ENCODE measurements around the gene SLC36A4.
"Not testable (repeated sequence)": the region's sequence is repeated elsewhere in the genome, so short reads cannot be mapped to it uniquely, and the experiment has no call there.

SLC36A4 gene

GRCh38 chr11:93122535-93123235 lies 75.1 kb downstream of the SLC36A4 start:
- DNase-seq = no peak

DNA sequence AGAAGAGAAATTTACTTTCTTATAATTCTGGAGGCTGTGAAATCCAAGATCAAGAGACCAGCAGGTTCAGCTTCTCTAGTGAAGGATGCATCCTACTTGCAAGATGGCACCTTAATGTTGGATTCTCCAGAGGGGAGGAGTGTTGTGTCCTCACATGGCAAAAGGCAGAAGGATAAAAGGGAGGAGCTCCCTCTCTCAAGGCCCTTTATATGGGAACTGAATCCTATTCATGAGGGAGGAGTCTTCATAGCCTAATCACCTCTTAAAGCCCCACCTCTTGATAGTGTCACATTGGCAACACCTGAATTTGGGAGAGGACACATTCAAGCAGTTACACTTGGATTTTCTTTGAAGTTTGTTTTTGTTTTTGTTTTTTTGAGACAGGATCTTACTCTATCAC lies 79.5 kb downstream of the SLC36A4 start:
- no peak for DNase-seq

GRCh38 chr11:93117565-93117964 lies 80.2 kb downstream of the SLC36A4 start:
- no peak for DNase-seq

DNA sequence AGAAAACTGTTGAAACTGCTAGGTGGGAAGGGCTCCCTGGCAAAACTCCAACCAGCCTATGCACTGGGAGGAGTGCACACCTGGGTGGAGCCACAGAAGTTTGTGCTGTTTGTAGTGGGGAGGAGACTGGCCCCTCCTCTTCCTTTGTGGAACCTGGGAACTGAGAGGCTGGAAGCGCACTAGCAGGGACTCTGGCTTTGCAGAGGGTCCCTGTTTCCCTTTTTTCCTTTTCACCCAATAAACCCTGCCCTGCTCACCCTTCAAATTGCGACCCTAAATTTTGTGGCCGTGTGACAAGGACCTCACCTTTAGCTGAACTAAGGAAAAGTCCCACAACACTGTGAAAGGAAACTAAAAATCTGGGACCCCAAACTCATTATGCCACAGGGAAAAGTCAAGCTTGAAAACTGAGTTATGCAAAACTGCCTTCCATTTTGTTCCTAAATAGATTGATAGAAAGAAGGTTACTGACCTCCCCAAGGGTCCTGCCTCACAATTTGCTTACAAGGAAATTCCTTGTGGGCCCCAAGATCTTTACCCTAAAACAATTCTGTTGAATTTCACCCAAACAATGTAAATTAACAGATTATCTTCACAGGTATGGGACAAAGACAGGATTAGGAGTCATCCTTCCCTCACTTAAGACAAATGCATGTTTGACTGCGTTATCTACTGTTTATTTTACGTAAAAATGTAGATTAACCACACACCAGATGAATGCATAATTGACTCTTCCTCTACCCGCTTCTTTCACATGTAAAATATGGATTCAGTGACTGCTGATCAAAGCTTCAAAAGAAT lies 81.0 kb downstream of the SLC36A4 start:
- no peak for DNase-seq

DNA sequence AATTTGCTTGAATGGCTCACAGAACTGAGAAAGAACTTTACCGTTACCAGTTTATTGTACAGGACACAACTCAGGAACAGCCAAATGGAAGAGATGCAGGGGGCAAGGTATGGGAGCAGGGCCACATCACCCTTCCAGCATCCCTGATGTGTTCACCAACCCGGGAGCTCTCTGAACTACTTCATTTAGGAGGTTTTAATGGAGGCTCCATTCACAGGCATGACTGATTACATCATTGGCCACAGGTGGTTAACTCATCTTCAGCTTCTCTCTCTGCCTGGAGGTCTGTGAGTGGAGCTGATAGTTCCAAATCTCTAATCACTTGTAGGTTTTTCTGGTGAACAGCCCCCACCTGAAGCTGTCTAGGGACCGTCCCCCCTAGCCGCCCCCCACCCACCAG lies 83.5 kb downstream of the SLC36A4 start:
- no peak for DNase-seq

DNA sequence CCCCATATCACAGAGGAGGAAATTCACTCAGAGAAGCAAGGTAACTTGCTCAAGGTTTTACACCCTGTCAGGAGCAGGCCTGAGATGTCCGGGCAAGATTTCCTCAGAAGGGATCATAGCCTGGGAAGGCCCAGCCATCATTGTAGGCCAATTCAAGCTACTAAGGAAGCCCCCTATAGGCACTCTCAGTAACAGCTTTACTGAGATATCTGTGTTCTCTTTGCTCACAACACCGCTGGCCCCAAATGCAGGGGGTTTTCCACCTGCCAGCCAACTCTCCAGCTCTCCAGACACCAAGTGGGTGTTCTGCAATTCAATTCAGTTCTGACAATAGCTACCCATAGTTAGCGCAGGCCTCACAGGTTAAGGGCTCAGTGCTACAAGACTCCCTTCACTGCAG lies 84.0 kb downstream of the SLC36A4 start:
- no peak for DNase-seq

DNA sequence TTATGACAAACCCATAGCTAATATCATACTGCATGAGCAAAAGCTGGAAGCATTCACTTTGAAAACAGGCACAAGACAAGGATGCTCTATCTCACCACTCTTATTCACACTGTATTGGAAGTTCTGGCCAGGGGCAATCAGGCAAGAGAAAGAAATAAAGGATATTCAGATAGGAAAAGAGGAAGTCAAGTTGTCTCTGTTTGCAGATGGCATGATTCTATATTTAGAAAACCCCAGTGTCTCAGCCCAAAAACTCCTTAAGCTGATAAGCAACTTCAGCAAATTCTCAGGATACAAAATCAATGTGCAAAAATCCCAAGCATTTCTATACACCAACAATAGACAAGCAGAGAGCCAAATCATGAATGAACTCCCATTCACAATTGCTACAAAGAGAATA lies 86.6 kb downstream of the SLC36A4 start:
- DNase-seq = not testable (repeated sequence)

GRCh38 chr11:93100211-93100610 lies 97.6 kb downstream of the SLC36A4 start:
- no peak for DNase-seq

GRCh38 chr11:93099806-93100205 lies 98.0 kb downstream of the SLC36A4 start:
- no peak for DNase-seq

Data from anterior cingulate cortex (tissue), 58 donors.